Measurements from ENCODE around the gene RNU5D-1. TPM values are rescaled to one million over a fixed set of nuclear protein-coding genes. Genes with fewer than 3 reads are reported as not detected.

The RNU5D-1 gene
- total and polyA plus RNA-seq, 2 of the 13 experiments (the other 11 are each of a cell fraction or from before 2014, with no cell fraction given) = 165 TPM; not detected in 1

GRCh38 chr1:44775078-44775929 is 44.3 kb upstream of the RNU5D-1 start, which contains the start of gene RPS8 (continued):
- 0 out of 2 replicates have a peak, but pooled peaks have one; percentile 55 for TF ChIP-seq ZNF280D (CRISPR knock-in tag; IDR thresholded peaks at IDR 0.05)
- no peak for TF ChIP-seq ZNF513 (CRISPR knock-in tag; conservative IDR thresholded peaks at IDR 0.05)
- TF ChIP-seq ZNF382 (CRISPR knock-in tag; IDR thresholded peaks at IDR 0.05; ENCODE audit: borderline replicate concordance) = no peak
- TF ChIP-seq LBX2 (CRISPR knock-in tag; IDR thresholded peaks at IDR 0.05; ENCODE audit: borderline replicate concordance) = no peak
- no peak for TF ChIP-seq ZNF672 (CRISPR knock-in tag; IDR thresholded peaks at IDR 0.05)
- TF ChIP-seq EED (CRISPR knock-in tag; IDR thresholded peaks at IDR 0.05) = peak; percentile 91; the same call in 1 of the 2 replicates
- no peak for TF ChIP-seq TCF7L2 (IDR thresholded peaks at IDR 0.05; ENCODE audit: low read depth, low read length)
- TF ChIP-seq EHMT2 (IDR thresholded peaks at IDR 0.05; ENCODE audit: borderline replicate concordance, low read depth, low read length) = no peak
- 0 out of 2 replicates have a peak, but pooled peaks have one; percentile 22 for TF ChIP-seq NR0B2 (CRISPR knock-in tag; IDR thresholded peaks at IDR 0.05)
- TF ChIP-seq AFF4 (CRISPR knock-in tag; IDR thresholded peaks at IDR 0.05) = no peak
- no peak for TF ChIP-seq TCF7 (IDR thresholded peaks at IDR 0.05; ENCODE audit: low read depth)
- peak; percentile 85; the same call in 1 of the 2 replicates for TF ChIP-seq MEIS2 (CRISPR knock-in tag; IDR thresholded peaks at IDR 0.05)
- no peak for TF ChIP-seq PRPF4 (IDR thresholded peaks at IDR 0.05; ENCODE audit: low read depth, low read length, poor library complexity, severe bottlenecking)
- peak; percentile 72; the same call in 1 of the 2 replicates for TF ChIP-seq ZNF788 (CRISPR knock-in tag; IDR thresholded peaks at IDR 0.05; ENCODE audit: borderline replicate concordance)
- TF ChIP-seq TRAFD1 (CRISPR knock-in tag; IDR thresholded peaks at IDR 0.05; ENCODE audit: borderline replicate concordance) = 0 out of 2 replicates have a peak, but pooled peaks have one; percentile 48
- peak; percentile 89; the same call in 1 of the 2 replicates for TF ChIP-seq CCDC6 (CRISPR knock-in tag; IDR thresholded peaks at IDR 0.05)

Data from HepG2 (cell line).